K562 (cell line): Measurements from ENCODE around the gene TAF11L10. TPM values are rescaled to one million over a fixed set of nuclear protein-coding genes. Genes with fewer than 3 reads are reported as not detected.

ENCODE experiments used
- ATAC-seq: fragments of 200-7000 bp; cut with Tn5 transposase; 3 replicates; pipeline ENCODE4 v1.9.1; 2020; ENCODE audit warnings: moderate library complexity
- BruUV-seq: library from RNA; stranded (reverse); fragments of 400-500 nt; replicated peaks from 2 replicates; lab custom pipeline; 2021; lab: Mats Ljungman, UMichigan
- CTCF ChIA-PET: fragments of 300-600 bp; formaldehyde crosslinking; extraction: SDS; loops from one replicate; lab custom pipeline; 2021; ENCODE audit warnings: low intra/inter-chr PET ratio; lab: Yijun Ruan, JAX
- POLR2A ChIA-PET: fragments of 300-600, 350-650 bp; sonication (Branson Sonifier 250); formaldehyde crosslinking; extraction: SDS; loops from one replicate; lab custom pipeline; 2021; ENCODE audit warnings: antibody characterized with exemption, inconsistent platforms; lab: Yijun Ruan, JAX
- DNase-seq, 4 experiments: peaks; one replicate each; pipeline versions ENCODE4 v3.0.0 to v3.0.0-alpha.2; 2011 to 2018; ENCODE audit warnings: low spot score in 3 of 4, mixed read lengths in 3 of 4; ENCODE audit errors: extremely low read depth in 1 of 4
- FAIRE-seq: peaks from 2 replicates; lab custom pipeline; 2011; peaks lifted over from hg19 to GRCh38; lab: Jason Lieb, UNC
- H2AFZ ChIP-seq: 2 replicates; pipeline ENCODE4 v1.6.0; 2011; ENCODE audit warnings: low read depth, low read length, control low read depth, inconsistent platforms
- H3K27ac ChIP-seq: fragments of 200-600 bp; 3 replicates; pipeline ENCODE4 v1.8.0; 2011; ENCODE audit warnings: low read depth, mild to moderate bottlenecking, control low read depth, inconsistent platforms, low read length, moderate library complexity, mixed read lengths; ENCODE audit errors: extremely low read depth
- H3K27me3 ChIP-seq, 2 experiments: fragments of 300-600 bp in 1 of 2; 2 replicates in 1 of 2; 3 replicates in 1 of 2; pipeline versions ENCODE4 v1.6.0 to v1.8.0; 2011; ENCODE audit warnings: inconsistent platforms in 2 of 2, low read length in 2 of 2, mild to moderate bottlenecking in 1 of 2, mixed read lengths in 1 of 2, moderate library complexity in 1 of 2; ENCODE audit not compliant: control insufficient read depth in 2 of 2, insufficient read depth in 2 of 2
- H3K36me3 ChIP-seq: fragments of 300-600 bp; 3 replicates; pipeline ENCODE4 v1.8.0; 2011; ENCODE audit warnings: mild to moderate bottlenecking, low read length, inconsistent platforms; ENCODE audit not compliant: control insufficient read depth, insufficient read depth
- H3K4me1 ChIP-seq, 2 experiments: fragments of 200-600 bp in 1 of 2; replicated peaks in 1 of 2; 2 replicates in 1 of 2; 3 replicates in 1 of 2; pipeline versions ENCODE4 v1.5.1 to v1.8.0; 2011; ENCODE audit warnings: inconsistent platforms in 2 of 2, low read length in 2 of 2, mild to moderate bottlenecking in 1 of 2, mixed read lengths in 1 of 2, moderate library complexity in 1 of 2; ENCODE audit not compliant: control insufficient read depth in 2 of 2, insufficient read depth in 2 of 2
- H3K4me2 ChIP-seq: 2 replicates; pipeline ENCODE4 v1.6.1; 2011; ENCODE audit warnings: low read length, control low read depth, inconsistent platforms, mixed read lengths; ENCODE audit not compliant: insufficient read depth
- H3K4me3 ChIP-seq: fragments of 200-600 bp; sonication (generic), shearing (Covaris generic); 2 replicates; pipeline ENCODE4 v1.5.1; 2016; ENCODE audit warnings: control low read depth, inconsistent platforms
- H3K79me2 ChIP-seq: fragments of 200-600 bp; 3 replicates; pipeline ENCODE4 v1.8.0; 2011; ENCODE audit warnings: low read length, inconsistent platforms; ENCODE audit not compliant: control insufficient read depth, insufficient read depth
- H3K9ac ChIP-seq, 2 experiments: 2 replicates each; pipeline versions ENCODE4 v1.6.0 to v1.6.1; 2011; ENCODE audit warnings: low read depth in 2 of 2, low read length in 2 of 2, control low read depth in 1 of 2, inconsistent platforms in 1 of 2, mild to moderate bottlenecking in 1 of 2, mixed read lengths in 1 of 2; ENCODE audit not compliant: insufficient read depth in 1 of 2
- H3K9me1 ChIP-seq: one replicate; pipeline ENCODE4 v1.6.0; 2011; ENCODE audit warnings: inconsistent platforms, mild to moderate bottlenecking, low read length, moderate library complexity; ENCODE audit not compliant: control insufficient read depth, insufficient read depth
- H3K9me3 ChIP-seq: replicated peaks from 2 replicates; pipeline ENCODE4 v1.5.1; 2011; ENCODE audit warnings: low read depth, low read length, inconsistent platforms; ENCODE audit not compliant: control insufficient read depth, insufficient read depth
- H4K20me1 ChIP-seq: replicated peaks from 2 replicates; pipeline ENCODE4 v1.6.1; 2011; ENCODE audit warnings: low read length, inconsistent platforms, mixed read lengths; ENCODE audit not compliant: control insufficient read depth, insufficient read depth
- BCOR ChIP-seq: fragments of 450-650 bp; IDR thresholded peaks from 2 replicates; pipeline ENCODE4 v1.6.1; 2016
- EHMT2 ChIP-seq: fragments of 450-650 bp; IDR thresholded peaks from 2 replicates; pipeline ENCODE4 v1.6.1; 2018; ENCODE audit warnings: antibody characterized with exemption
- GATA2 ChIP-seq: sonication (generic); formaldehyde crosslinking; IDR thresholded peaks from 2 replicates; pipeline ENCODE4 v1.4.0; 2020; ENCODE audit warnings: mild to moderate bottlenecking, missing genetic modification reagents
- RFX7 ChIP-seq: fragments of 250-450 bp; sonication (Bioruptor Pico); IDR thresholded peaks from 2 replicates; pipeline ENCODE4 v1.5.1; 2021; ENCODE audit warnings: mild to moderate bottlenecking
- SMARCA5 ChIP-seq: fragments of 450-650 bp; IDR thresholded peaks from 2 replicates; pipeline ENCODE4 v1.6.1; 2016
- ZNF133 ChIP-seq: fragments of 250-450 bp; sonication (Bioruptor Pico); IDR thresholded peaks from 2 replicates; pipeline ENCODE4 v1.4.0; 2020; ENCODE audit warnings: mild to moderate bottlenecking
- ZNF232 ChIP-seq: sonication (generic); formaldehyde crosslinking; IDR thresholded peaks from 2 replicates; pipeline ENCODE4 v1.8.0; 2022; ENCODE audit warnings: mild to moderate bottlenecking, missing genetic modification reagents
- WGBS: fragments of 100-300 bp; shearing (Covaris generic); methylation state at CpG from one replicate; pipeline ENCODE4 v1.1.6; 2016; ENCODE audit warnings: low coverage, mixed read lengths; ENCODE audit not compliant: insufficient coverage; ENCODE audit errors: missing lambda C conversion rate; 5-methylcytosine and 5-hydroxymethylcytosine counted together
- in situ Hi-C: fragments of 300-500 bp; cut with MboI; formaldehyde crosslinking; loops from 4 replicates; pipeline ENCODE4 v1.15.0; 2018; ENCODE audit warnings: inconsistent platforms, mixed read lengths
- intact Hi-C: fragments of 100-400 bp; cut with micrococcal nuclease; formaldehyde crosslinking; loops from 2 replicates; pipeline ENCODE4 v1.14.2; 2022
- polyA plus RNA-seq, 8 experiments: library from polyadenylated mRNA; depleted of rRNA in 4 of 8; stranded (reverse) in 5 of 8; unstranded in 3 of 8; fragments of >200 nt; fragmentation: Nextera tagmentation in 2 of 8; fragmentation: Illumina TruSeq in 1 of 8; extraction: Ambion mirVana in 2 of 8; extraction: Trizol in 1 of 8; gene quantifications; 2 replicates each; pipeline versions ENCODE4 v1.2.1 to v1.2.3, GENCODE V29; 2011 to 2014; ENCODE audit warnings: inconsistent platforms in 1 of 8, missing spikeins in 1 of 8
- total RNA-seq, 7 experiments: library from RNA; depleted of rRNA in 6 of 7; stranded (reverse); fragments of >200 nt in 6 of 7; fragmentation: Illumina TruSeq in 2 of 7; extraction: Trizol in 2 of 7; gene quantifications; 2 replicates each; pipeline versions ENCODE4 v1.2.1 to v1.2.3, GENCODE V29; 2011 to 2021; ENCODE audit warnings: low replicate concordance in 1 of 7
- TF ChIP-seq, protein P1 (sequence below): fragments of 450-650 bp; IDR thresholded peaks from 2 replicates; pipeline ENCODE4 v1.6.1; 2017; ENCODE audit warnings: antibody characterized with exemption
- TF ChIP-seq, protein P2 (sequence below), 2 experiments: fragments of 450-650 bp; formaldehyde crosslinking in 1 of 2; IDR thresholded peaks; 2 replicates each; pipeline versions ENCODE4 v1.4.0 to v1.6.1; 2014 to 2020; ENCODE audit warnings: mild to moderate bottlenecking in 2 of 2, borderline replicate concordance in 1 of 2, low read depth in 1 of 2
- TF ChIP-seq, protein P3 (sequence below): fragments of 250-450 bp; sonication (Bioruptor Pico); IDR thresholded peaks from 2 replicates; pipeline ENCODE4 v1.9.0; 2021; ENCODE audit warnings: mild to moderate bottlenecking, inconsistent platforms

The TAF11L10 gene
- total and polyA plus RNA-seq, 9 of the 15 experiments (the other 6 are each of a cell fraction or from before 2014, with no cell fraction given): 0.20 to 3.7 (median 0.41) TPM; not detected in 3

DNA sequence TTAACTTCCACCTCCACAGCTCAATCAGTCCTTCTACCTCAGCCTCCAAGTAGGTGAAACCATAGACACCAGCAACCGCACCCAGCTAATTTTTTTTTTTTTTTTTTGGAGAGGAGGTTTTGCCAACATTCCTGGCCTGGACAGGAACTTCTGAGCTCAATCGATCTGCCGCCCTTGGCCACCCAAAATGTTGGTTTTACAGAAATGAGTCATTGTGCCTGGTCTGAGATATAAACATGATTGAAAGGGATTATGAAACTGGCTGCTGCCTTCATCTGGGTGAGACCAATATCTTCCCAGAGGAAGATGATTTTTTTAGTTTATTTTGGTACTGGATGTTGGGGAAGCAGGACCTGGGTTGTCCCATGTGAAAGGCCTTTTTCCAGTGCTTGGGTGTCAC is 21.7 kb upstream of the TAF11L10 start:
- no peak overlapping the region for H3K4me2 ChIP-seq
- FAIRE-seq (no peak), DNase-seq (no peak), ATAC-seq (no peak)
- H4K20me1 ChIP-seq: no peaks in the 10 kb centered on the region
- H3K36me3 ChIP-seq: no peaks in the 10 kb centered on the region
- H3K27ac ChIP-seq: no peak overlapping the region
- no TSS peak for BruUV-seq
- no peaks in the 10 kb centered on the region for H3K9me3 ChIP-seq
- H3K79me2 ChIP-seq: no peaks in the 10 kb centered on the region
- H3K4me3 ChIP-seq: no peak overlapping the region
- H3K9ac ChIP-seq: no peak overlapping the region
- in situ Hi-C loops (no loop called here), intact Hi-C loops (no loop called here)
- H3K4me1 ChIP-seq: peaks cover 0 to 4% of the 10 kb centered on the region in 2 experiments; a peak in 1 of 5 replicates
- CTCF ChIA-PET: no interaction called here
- 0% methylated on average over 3 of the region's 3 CpGs for WGBS
- H3K9me1 ChIP-seq: no peaks in the 10 kb centered on the region
- POLR2A ChIA-PET: no interaction called here
- H2AFZ ChIP-seq: no peak overlapping the region
- H3K27me3 ChIP-seq: no peaks in the 10 kb centered on the region
- TF ChIP-seq BCOR (no peak), GATA2 (CRISPR knock-in tag) (no peak), EHMT2 (no peak), RFX7 (CRISPR knock-in tag) (no peak), ZNF232 (CRISPR knock-in tag) (no peak), ZNF133 (no peak), SMARCA5 (no peak)
- TF ChIP-seq, protein P1, sequence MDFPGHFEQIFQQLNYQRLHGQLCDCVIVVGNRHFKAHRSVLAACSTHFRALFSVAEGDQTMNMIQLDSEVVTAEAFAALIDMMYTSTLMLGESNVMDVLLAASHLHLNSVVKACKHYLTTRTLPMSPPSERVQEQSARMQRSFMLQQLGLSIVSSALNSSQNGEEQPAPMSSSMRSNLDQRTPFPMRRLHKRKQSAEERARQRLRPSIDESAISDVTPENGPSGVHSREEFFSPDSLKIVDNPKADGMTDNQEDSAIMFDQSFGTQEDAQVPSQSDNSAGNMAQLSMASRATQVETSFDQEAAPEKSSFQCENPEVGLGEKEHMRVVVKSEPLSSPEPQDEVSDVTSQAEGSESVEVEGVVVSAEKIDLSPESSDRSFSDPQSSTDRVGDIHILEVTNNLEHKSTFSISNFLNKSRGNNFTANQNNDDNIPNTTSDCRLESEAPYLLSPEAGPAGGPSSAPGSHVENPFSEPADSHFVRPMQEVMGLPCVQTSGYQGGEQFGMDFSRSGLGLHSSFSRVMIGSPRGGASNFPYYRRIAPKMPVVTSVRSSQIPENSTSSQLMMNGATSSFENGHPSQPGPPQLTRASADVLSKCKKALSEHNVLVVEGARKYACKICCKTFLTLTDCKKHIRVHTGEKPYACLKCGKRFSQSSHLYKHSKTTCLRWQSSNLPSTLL: no peak
- TF ChIP-seq, protein P2, sequence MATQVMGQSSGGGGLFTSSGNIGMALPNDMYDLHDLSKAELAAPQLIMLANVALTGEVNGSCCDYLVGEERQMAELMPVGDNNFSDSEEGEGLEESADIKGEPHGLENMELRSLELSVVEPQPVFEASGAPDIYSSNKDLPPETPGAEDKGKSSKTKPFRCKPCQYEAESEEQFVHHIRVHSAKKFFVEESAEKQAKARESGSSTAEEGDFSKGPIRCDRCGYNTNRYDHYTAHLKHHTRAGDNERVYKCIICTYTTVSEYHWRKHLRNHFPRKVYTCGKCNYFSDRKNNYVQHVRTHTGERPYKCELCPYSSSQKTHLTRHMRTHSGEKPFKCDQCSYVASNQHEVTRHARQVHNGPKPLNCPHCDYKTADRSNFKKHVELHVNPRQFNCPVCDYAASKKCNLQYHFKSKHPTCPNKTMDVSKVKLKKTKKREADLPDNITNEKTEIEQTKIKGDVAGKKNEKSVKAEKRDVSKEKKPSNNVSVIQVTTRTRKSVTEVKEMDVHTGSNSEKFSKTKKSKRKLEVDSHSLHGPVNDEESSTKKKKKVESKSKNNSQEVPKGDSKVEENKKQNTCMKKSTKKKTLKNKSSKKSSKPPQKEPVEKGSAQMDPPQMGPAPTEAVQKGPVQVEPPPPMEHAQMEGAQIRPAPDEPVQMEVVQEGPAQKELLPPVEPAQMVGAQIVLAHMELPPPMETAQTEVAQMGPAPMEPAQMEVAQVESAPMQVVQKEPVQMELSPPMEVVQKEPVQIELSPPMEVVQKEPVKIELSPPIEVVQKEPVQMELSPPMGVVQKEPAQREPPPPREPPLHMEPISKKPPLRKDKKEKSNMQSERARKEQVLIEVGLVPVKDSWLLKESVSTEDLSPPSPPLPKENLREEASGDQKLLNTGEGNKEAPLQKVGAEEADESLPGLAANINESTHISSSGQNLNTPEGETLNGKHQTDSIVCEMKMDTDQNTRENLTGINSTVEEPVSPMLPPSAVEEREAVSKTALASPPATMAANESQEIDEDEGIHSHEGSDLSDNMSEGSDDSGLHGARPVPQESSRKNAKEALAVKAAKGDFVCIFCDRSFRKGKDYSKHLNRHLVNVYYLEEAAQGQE (IDR thresholded peaks at IDR 0.05; ENCODE audit: borderline replicate concordance): no peak
- TF ChIP-seq, protein P2 (CRISPR knock-in tag; IDR thresholded peaks at IDR 0.05; ENCODE audit: low read depth): no peak
- TF ChIP-seq, protein P3, sequence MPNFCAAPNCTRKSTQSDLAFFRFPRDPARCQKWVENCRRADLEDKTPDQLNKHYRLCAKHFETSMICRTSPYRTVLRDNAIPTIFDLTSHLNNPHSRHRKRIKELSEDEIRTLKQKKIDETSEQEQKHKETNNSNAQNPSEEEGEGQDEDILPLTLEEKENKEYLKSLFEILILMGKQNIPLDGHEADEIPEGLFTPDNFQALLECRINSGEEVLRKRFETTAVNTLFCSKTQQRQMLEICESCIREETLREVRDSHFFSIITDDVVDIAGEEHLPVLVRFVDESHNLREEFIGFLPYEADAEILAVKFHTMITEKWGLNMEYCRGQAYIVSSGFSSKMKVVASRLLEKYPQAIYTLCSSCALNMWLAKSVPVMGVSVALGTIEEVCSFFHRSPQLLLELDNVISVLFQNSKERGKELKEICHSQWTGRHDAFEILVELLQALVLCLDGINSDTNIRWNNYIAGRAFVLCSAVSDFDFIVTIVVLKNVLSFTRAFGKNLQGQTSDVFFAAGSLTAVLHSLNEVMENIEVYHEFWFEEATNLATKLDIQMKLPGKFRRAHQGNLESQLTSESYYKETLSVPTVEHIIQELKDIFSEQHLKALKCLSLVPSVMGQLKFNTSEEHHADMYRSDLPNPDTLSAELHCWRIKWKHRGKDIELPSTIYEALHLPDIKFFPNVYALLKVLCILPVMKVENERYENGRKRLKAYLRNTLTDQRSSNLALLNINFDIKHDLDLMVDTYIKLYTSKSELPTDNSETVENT (CRISPR knock-in tag): no peak
